ENCODE results near the gene CCBE1.
"Not testable (repeated sequence)": the region's sequence is repeated elsewhere in the genome, so short reads cannot be mapped to it uniquely, and the experiment has no call there.

CCBE1 gene

DNA sequence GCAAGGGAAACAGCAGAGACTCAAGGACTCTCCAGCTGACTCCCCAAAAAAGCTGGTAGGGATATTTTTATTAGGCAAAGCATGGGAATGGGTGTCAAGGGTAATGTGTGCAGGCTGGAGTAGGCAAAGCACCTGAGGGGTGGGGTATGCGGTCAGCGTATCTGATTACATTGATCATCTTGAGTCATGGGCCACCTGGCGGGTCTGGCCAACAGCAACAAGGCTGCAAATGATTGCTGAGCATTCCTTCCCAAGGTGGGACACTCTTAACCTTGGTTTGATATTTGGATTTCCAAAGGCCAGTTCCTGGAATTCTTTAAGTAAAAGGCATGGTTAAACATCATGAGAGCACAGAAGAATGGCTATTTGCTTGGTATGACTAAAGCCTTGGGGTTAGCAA lies 32.6 kb upstream of the CCBE1 start:
- DNase-seq (ENCODE audit: insufficient read length), result no peak
- TF ChIP-seq POLR2AphosphoS5 (IDR thresholded peaks at IDR 0.05; ENCODE audit: low read depth, low read length), result no peak
- TF ChIP-seq POLR2A (IDR thresholded peaks at IDR 0.05; ENCODE audit: low read depth, low read length), result no peak
- no peak for TF ChIP-seq TAF1 (IDR thresholded peaks at IDR 0.05; ENCODE audit: borderline replicate concordance, low read depth, low read length)
- no peak for FAIRE-seq

DNA sequence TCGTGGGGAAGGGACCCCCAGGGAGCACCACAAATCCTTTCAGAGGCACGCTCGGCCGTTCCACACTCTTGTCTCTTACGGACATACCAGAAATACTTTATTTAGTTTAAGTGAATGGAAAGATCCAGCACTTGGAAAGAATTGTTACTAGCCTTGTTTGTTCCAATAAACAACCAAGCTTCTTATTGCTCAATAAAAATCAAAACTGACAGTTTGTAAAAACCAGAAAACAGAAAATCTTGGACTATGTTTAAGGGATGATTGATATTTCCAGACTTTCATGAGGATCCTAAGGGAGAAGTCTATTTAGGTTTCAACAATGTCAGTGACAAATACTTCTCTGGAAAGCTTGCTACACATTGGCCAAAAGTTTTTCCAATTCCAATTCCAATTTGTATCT lies 31.6 kb upstream of the CCBE1 start:
- FAIRE-seq (no peak), DNase-seq (ENCODE audit: insufficient read length) (no peak)
- TF ChIP-seq TAF1 (IDR thresholded peaks at IDR 0.05; ENCODE audit: borderline replicate concordance, low read depth, low read length) (no peak), POLR2AphosphoS5 (IDR thresholded peaks at IDR 0.05; ENCODE audit: low read depth, low read length) (no peak), POLR2A (IDR thresholded peaks at IDR 0.05; ENCODE audit: low read depth, low read length) (no peak)

DNA sequence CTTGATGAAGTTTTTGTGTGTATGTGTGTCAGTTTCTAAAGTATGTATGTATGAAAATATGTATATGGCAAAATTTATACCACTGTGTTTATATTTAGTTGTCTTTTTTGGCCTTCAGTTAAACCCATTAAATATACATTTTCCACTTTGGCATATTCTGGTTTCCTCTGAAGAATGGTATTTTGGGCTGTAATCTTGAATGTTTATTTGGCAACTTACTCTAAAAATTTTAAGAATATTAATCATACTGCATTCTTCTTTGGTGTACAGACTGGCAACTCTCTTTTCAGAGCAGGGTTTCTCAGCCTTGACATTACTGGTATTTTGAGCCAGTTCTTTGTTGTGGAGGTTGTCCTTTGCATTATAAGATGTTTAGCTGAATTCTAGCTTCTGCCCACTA lies 27.9 kb upstream of the CCBE1 start:
- DNase-seq (ENCODE audit: insufficient read length) (no peak), FAIRE-seq (no peak)
- TF ChIP-seq POLR2A (IDR thresholded peaks at IDR 0.05; ENCODE audit: low read depth, low read length) (no peak), TAF1 (IDR thresholded peaks at IDR 0.05; ENCODE audit: borderline replicate concordance, low read depth, low read length) (no peak), POLR2AphosphoS5 (IDR thresholded peaks at IDR 0.05; ENCODE audit: low read depth, low read length) (no peak)

DNA sequence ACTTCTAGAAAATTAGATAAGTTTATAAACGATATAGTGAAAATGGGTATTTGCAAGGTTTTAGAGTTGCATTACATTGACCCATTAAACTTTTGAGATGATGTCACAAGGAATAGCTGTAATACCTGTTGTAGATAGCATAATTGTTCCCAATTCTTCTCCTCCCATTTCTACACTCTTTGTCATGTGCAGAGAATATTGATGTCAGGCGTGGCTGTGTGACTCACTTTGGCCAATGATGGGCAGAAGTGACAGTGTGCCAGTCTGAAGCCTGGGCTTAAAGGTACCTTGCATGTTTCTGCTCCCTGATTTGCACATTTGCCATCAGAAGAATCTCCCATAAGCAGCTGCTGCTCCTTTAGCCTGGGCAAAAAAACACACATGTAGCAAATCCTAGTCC lies 26.9 kb upstream of the CCBE1 start:
- DNase-seq (ENCODE audit: insufficient read length) (no peak), FAIRE-seq (no peak)
- no peak for TF ChIP-seq POLR2AphosphoS5 (IDR thresholded peaks at IDR 0.05; ENCODE audit: low read depth, low read length)
- no peak for TF ChIP-seq POLR2A (IDR thresholded peaks at IDR 0.05; ENCODE audit: low read depth, low read length)
- no peak for TF ChIP-seq TAF1 (IDR thresholded peaks at IDR 0.05; ENCODE audit: borderline replicate concordance, low read depth, low read length)

DNA sequence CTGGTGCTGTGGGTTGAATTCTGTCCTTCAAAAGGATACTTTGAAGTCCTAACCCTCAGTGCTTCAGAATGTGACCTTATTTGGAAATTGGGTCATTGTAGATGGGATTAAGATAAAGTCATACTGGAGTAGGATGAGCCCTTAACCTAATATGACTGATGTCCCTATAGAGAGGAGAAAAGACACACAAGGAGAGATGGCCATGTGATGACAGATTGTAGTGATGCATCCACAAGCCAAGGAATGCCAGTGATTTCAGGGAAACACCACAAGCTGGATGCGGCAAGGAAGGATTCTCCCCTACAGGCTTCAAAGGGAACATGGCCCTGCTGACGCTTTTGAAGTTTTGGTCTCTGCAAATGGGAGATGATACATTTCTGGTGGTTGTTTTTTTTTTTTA lies 24.7 kb upstream of the CCBE1 start:
- TF ChIP-seq POLR2AphosphoS5 (IDR thresholded peaks at IDR 0.05; ENCODE audit: low read depth, low read length), result no peak
- FAIRE-seq (no peak), DNase-seq (ENCODE audit: insufficient read length) (no peak)

DNA sequence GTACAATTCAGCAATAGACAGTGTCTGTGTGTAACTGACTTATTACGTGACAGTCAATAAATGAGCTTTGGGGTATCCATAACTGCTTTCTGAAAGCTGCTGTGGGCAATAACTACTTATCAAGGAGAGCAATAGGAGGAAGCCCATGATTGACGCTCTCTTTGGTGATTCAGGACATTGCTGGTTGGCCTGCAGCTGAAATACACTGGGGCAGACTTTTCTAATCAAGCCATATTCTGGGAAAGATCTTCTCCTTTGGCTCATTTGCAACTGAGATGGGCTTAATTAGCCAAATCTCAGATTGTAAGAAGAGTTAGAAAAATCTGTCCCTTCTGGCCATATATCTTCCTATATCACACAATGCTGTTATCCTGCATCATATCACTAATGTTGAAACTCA lies 24.0 kb upstream of the CCBE1 start:
- no peak for FAIRE-seq
- TF ChIP-seq POLR2AphosphoS5 (IDR thresholded peaks at IDR 0.05; ENCODE audit: low read depth, low read length) (no peak), TAF1 (IDR thresholded peaks at IDR 0.05; ENCODE audit: borderline replicate concordance, low read depth, low read length) (no peak), POLR2A (IDR thresholded peaks at IDR 0.05; ENCODE audit: low read depth, low read length) (no peak)
- no peak for DNase-seq (ENCODE audit: insufficient read length)

DNA sequence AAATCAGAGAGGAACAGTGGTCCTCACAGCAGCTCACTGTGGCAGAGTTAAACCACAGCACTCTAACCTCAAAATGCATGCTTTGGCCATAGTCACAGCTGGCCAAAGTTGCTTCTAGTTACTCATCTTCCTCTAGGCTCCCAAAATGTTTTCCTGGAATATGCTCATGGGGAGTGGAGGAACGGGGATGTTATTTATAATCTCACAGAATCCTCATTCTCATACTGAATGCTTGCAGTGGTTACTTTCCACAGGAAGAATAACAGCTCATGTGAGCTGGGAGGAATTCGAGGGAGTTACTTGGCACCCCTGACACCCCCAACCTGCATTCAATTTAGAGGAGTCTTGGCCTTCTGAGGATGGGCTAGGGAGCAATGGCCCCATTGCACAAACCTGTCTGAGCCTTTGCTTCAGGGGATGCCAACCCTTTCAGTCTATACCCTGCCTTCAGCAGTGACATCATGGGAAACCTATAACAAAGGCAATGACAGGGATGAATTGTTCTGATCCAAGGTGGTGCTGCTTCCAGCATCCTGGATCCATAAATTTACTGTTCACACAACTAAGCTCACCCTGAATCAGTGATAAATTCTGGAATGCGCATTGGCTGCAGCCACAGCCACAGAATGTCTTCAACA lies 22.4 kb upstream of the CCBE1 start:
- FAIRE-seq, result no peak
- TF ChIP-seq POLR2A (IDR thresholded peaks at IDR 0.05; ENCODE audit: low read depth, low read length) (no peak), TAF1 (IDR thresholded peaks at IDR 0.05; ENCODE audit: borderline replicate concordance, low read depth, low read length) (no peak), POLR2AphosphoS5 (IDR thresholded peaks at IDR 0.05; ENCODE audit: low read depth, low read length) (no peak)

DNA sequence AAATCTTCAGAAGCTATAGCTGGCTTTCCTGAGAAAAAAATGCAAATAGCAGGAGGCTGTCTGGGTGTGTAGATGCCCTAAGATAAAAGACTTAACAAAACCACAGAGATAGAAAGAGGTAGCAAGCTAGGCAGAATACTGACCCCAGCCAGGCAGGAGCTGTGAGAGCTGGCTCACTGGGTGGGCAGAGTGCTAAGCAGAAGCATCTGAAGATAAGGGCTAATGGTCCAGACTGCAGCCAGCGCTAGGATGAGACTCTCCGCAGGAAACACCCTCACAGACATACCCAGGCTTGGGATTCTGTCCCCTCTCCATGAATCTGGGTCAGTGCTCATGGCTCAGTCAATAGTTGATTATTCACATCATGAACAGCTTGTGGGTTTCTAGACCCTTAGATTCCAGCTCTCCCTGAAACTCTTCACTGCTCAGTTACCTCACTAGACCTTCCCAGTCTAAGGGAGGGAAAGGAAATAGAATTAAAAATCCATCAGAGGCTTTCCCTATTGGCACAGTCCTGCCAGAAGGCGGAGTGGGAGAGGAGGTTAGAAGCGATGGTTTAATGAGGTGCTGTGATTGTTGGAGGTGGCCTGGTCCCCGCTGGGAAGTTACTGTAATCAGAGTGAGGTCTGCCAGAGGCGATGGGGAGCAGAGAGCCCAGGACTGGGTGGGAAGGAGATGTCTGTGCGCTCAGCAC lies 21.4 kb upstream of the CCBE1 start:
- no peak for FAIRE-seq
- no peak for DNase-seq (ENCODE audit: insufficient read length)
- TF ChIP-seq TAF1 (IDR thresholded peaks at IDR 0.05; ENCODE audit: borderline replicate concordance, low read depth, low read length) (no peak), POLR2A (IDR thresholded peaks at IDR 0.05; ENCODE audit: low read depth, low read length) (no peak), POLR2AphosphoS5 (IDR thresholded peaks at IDR 0.05; ENCODE audit: low read depth, low read length) (no peak)

More for the DNA sequence above, 22.4 kb upstream of the CCBE1 start:
- DNase-seq (ENCODE audit: insufficient read length), result no peak

DNA sequence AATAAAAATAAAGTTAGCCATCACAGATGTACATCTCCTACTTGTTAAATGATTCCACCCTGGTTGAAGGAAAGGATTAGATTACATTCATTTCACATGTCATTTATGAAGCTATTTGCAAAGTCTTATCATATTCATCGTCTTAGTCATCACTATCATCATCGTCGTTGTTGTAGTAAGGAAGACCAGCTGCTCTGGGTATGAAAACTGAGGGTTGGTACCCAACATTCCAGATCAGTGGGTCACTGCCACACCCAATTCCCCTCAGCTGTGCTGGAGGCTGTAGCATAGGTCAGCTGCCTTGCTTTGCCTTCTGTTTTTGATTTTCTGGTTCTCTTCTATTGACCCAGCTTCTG lies 20.9 kb upstream of the CCBE1 start:
- TF ChIP-seq TAF1 (IDR thresholded peaks at IDR 0.05; ENCODE audit: borderline replicate concordance, low read depth, low read length), result no peak
- TF ChIP-seq POLR2AphosphoS5 (IDR thresholded peaks at IDR 0.05; ENCODE audit: low read depth, low read length), result no peak
- TF ChIP-seq POLR2A (IDR thresholded peaks at IDR 0.05; ENCODE audit: low read depth, low read length), result no peak
- FAIRE-seq (no peak), DNase-seq (ENCODE audit: insufficient read length) (no peak)

DNA sequence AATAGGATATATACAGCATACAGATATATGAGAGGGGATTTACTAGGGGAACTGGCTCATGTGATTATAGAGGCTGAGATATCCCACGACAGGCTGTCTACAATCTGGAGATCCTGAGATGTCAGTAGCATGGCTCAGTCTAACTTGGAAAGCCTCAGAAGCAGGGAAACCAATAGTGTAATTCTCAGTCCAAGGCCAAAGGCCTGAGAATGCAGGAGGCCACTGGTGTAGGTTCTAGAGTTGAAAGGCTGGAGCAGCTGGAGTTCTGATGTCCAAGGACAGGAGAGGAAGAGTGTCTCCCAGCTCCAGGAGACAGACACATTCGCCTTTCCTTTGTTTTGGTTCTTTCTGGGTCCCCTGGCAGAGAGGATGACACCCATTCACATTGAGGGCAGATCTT lies 20.1 kb upstream of the CCBE1 start:
- no peak for FAIRE-seq
- no peak for DNase-seq (ENCODE audit: insufficient read length)
- TF ChIP-seq POLR2AphosphoS5 (IDR thresholded peaks at IDR 0.05; ENCODE audit: low read depth, low read length) (no peak), POLR2A (IDR thresholded peaks at IDR 0.05; ENCODE audit: low read depth, low read length) (no peak), TAF1 (IDR thresholded peaks at IDR 0.05; ENCODE audit: borderline replicate concordance, low read depth, low read length) (no peak)

DNA sequence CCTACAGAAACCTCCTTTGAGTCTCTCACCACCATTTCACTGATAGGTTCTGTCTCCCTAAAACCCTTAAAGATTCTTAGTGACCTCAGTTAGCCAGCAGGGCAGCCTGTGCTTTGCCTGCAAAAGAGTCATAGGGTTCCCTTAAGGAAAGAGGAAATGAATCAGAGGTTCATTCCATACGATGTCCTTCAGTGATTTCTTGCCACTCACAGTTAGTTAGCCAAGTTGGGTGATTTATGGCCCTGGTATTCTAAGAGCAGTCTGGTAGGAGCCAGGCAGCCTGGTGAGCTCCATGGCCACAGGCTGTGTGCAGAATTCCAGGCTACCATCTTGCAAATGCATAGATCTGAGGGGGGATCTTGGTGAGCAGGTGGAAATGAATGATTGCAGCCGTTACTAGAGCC lies 18.7 kb upstream of the CCBE1 start:
- DNase-seq (ENCODE audit: insufficient read length) (no peak), FAIRE-seq (no peak)
- TF ChIP-seq TAF1 (IDR thresholded peaks at IDR 0.05; ENCODE audit: borderline replicate concordance, low read depth, low read length), result no peak

DNA sequence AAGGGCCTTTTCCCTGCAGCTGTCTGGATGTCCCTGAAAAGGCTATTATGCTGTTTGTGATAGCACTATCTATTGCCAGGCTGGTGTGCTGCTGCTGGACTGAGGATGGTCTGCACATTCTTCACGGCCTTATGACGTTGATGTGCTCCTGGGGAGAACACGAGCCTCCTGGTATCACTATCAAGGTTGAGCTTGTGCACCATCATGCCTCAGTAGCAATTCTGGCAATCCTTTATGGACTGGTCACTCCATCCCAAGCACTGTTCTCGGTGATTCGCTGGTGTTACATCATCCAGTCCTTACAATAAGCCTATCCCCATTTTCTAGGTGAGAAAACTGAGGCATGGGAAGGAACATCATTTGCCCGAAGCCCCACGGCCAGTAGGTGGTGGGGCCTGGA lies 18.2 kb upstream of the CCBE1 start:
- DNase-seq (ENCODE audit: insufficient read length) (no peak), FAIRE-seq (no peak)

DNA sequence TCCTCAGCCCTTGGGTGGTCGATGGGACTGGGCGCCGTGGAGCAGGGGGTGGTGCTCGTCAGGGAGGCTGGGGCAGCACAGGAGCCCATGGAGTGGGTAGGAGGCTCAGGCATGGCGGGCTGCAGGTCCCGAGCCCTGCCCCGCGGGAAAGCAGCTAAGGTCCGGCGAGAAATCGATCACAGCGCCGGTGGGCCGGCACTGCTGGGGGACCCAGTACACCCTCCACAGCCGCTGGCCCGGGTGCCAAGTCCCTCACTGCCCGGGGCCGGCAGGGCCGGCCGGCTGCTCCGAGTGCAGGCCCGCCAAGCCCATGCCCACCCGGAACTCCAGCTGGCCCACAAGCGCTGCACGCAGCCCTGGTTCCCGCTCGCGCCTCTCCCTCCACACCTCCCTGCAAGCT lies 16.9 kb upstream of the CCBE1 start:
- not testable (repeated sequence) for DNase-seq (ENCODE audit: insufficient read length)

More for the DNA sequence above, 18.2 kb upstream of the CCBE1 start:
- no peak for TF ChIP-seq POLR2A (IDR thresholded peaks at IDR 0.05; ENCODE audit: low read depth, low read length)
- TF ChIP-seq TAF1 (IDR thresholded peaks at IDR 0.05; ENCODE audit: borderline replicate concordance, low read depth, low read length), result no peak
- no peak for TF ChIP-seq POLR2AphosphoS5 (IDR thresholded peaks at IDR 0.05; ENCODE audit: low read depth, low read length)

More for the DNA sequence above, 16.9 kb upstream of the CCBE1 start:
- not testable (repeated sequence) for FAIRE-seq

Data from GM12892 (cell line).